GM18951 (cell line): ENCODE data around the gene GLYR1.

Source experiments
- POLR2A ChIP-seq: IDR thresholded peaks from 4 replicates; pipeline ENCODE4 v1.6.1; 2011; ENCODE audit warnings: mild to moderate bottlenecking; ENCODE audit not compliant: insufficient read length, insufficient read depth; ENCODE audit errors: extremely low read depth
- in situ Hi-C: fragments of 300-500 bp; cut with MboI; formaldehyde crosslinking; loops from one replicate; pipeline ENCODE4 v1.12.0; 2022; ENCODE audit warnings: low sequenced_read_pairs, mixed read lengths, inconsistent platforms; ENCODE audit not compliant: unreplicated experiment

GLYR1 gene

GRCh38 chr16:4754865-4755264 lies 92.2 kb downstream of the GLYR1 start:
- TF ChIP-seq POLR2A, result no peak
- in situ Hi-C loops, result no loop called here

GRCh38 chr16:4753227-4753626 lies 93.9 kb downstream of the GLYR1 start:
- TF ChIP-seq POLR2A, result no peak
- in situ Hi-C loops, result no loop called here
